Posterior vena cava (tissue), 2 donors: ENCODE data around the gene NRGN. TPM values are rescaled to one million over a fixed set of nuclear protein-coding genes. Genes with fewer than 3 reads are reported as not detected.

Experiments
- DNase-seq: peaks from one replicate; pipeline ENCODE4 v3.0.0-alpha.2; 2020; ENCODE audit warnings: low spot score
- intact Hi-C, 2 donors: fragments of 100-400 bp; cut with DNase I; formaldehyde crosslinking; loops; one replicate each; pipeline versions ENCODE4 v1.14.1 to v1.14.2; 2022 to 2023
- long read RNA-seq, 2 donors: library from polyadenylated mRNA; unstranded; transcript quantifications; one replicate each; pipeline ENCODE4 v2.0.0, GENCODE V29; 2020 to 2021
- total RNA-seq, 2 donors: library from RNA; stranded (reverse); fragmentation: NEBNext Ultra II Directional; extraction: Animal tissue kit (Norgen Biotek cat#: 25700); gene quantifications; one replicate each; pipeline ENCODE4 v1.2.1, GENCODE V29; 2021
- donor health status: DM: yes; HTN: yes; CAD: no.
- donor health status: DM: yes; HTN: yes; CAD: no.

NRGN gene
- total RNA-seq = 1 to 10 TPM; 5.1 to 7.6 TPM
- long read RNA-seq, donor 1 = 0 reads
- long read RNA-seq, donor 2 = 0 reads

- DNase-seq = peak; percentile 97
- intact Hi-C loops = no loop called here
Measured at GRCh38 chr11:124739479-124740276, at the start of gene NRGN. Gene NRGN, plus strand, starts transcription at chr11:124739942. Its CDS starts 143 bp downstream, at chr11:124740085.

- intact Hi-C loops = no loop called here
- no peak for DNase-seq
Measured at GRCh38 chr11:124693142-124693541, 46.6 kb upstream of the NRGN start.

- no peak for DNase-seq
- intact Hi-C loops = no loop called here
Measured at GRCh38 chr11:124699547-124699946, 40.2 kb upstream of the NRGN start.

GRCh38 chr11:124700028-124700427, 39.7 kb upstream of the NRGN start:
- intact Hi-C loops = no loop called here
- no peak for DNase-seq

- DNase-seq = no peak
Measured at GRCh38 chr11:124707829-124708228, 31.9 kb upstream of the NRGN start.

GRCh38 chr11:124712392-124712791, 27.4 kb upstream of the NRGN start:
- intact Hi-C loops = no loop called here
- no peak for DNase-seq

More at GRCh38 chr11:124707829-124708228, 31.9 kb upstream of the NRGN start:
- intact Hi-C loops = no loop called here

- DNase-seq = no peak
- intact Hi-C loops = no loop called here
Measured at GRCh38 chr11:124716591-124716990, 23.2 kb upstream of the NRGN start.

GRCh38 chr11:124717421-124717785, 22.3 kb upstream of the NRGN start:
- no peak for DNase-seq
- intact Hi-C loops = no loop called here

GRCh38 chr11:124717786-124718651, 21.7 kb upstream of the NRGN start:
- peak; percentile 79 for DNase-seq
- intact Hi-C loops = loop anchor here in 1 of 2 donors (1.0 kb wide), 1 partner anchor 46 kb away; no protein-coding TSS in a partner anchor

- intact Hi-C loops = loop anchor here in 1 of 2 donors (1.0 kb wide), 1 partner anchor 46 kb away; no protein-coding TSS in a partner anchor
- DNase-seq = no peak
Measured at GRCh38 chr11:124718801-124719200, 20.9 kb upstream of the NRGN start.

GRCh38 chr11:124719534-124719933, 20.2 kb upstream of the NRGN start:
- intact Hi-C loops = no loop called here

GRCh38 chr11:124722176-124722575, 17.6 kb upstream of the NRGN start:
- intact Hi-C loops = no loop called here
- no peak for DNase-seq

More at GRCh38 chr11:124719534-124719933, 20.2 kb upstream of the NRGN start:
- DNase-seq = no peak

GRCh38 chr11:124724979-124725718, 14.6 kb upstream of the NRGN start:
- no peak for DNase-seq
- intact Hi-C loops = no loop called here

- no peak for DNase-seq
- intact Hi-C loops = no loop called here
Measured at GRCh38 chr11:124725719-124726105, 14.0 kb upstream of the NRGN start.

GRCh38 chr11:124727474-124727873, 12.3 kb upstream of the NRGN start:
- intact Hi-C loops = no loop called here
- no peak for DNase-seq

- intact Hi-C loops = no loop called here
- DNase-seq = no peak
Measured at GRCh38 chr11:124728134-124728533, 11.6 kb upstream of the NRGN start.

GRCh38 chr11:124729571-124729970, 10.2 kb upstream of the NRGN start:
- intact Hi-C loops = no loop called here
- DNase-seq = no peak

- no peak for DNase-seq
- intact Hi-C loops = no loop called here
Measured at GRCh38 chr11:124732230-124732629, 7.5 kb upstream of the NRGN start.

GRCh38 chr11:124736736-124737135, 3.0 kb upstream of the NRGN start:
- no peak for DNase-seq
- intact Hi-C loops = no loop called here
